H9 (cell line): ENCODE measurements around the gene AASDH. TPM values are rescaled to one million over a fixed set of nuclear protein-coding genes. Genes with fewer than 3 reads are reported as not detected.

Experiments
- DNase-seq: peaks from one replicate; pipeline ENCODE4 v3.0.0-alpha.2; 2017
- H2AFZ ChIP-seq: one replicate; pipeline ENCODE4 v1.6.1; 2013; ENCODE audit warnings: mild to moderate bottlenecking, low read length, control low read depth, moderate library complexity
- H2AK5ac ChIP-seq: 2 replicates; pipeline ENCODE4 v1.6.1; 2013; ENCODE audit warnings: low read length, control low read depth, mixed read lengths; ENCODE audit not compliant: insufficient read length
- H2BK120ac ChIP-seq: one replicate; pipeline ENCODE4 v1.6.1; 2013; ENCODE audit warnings: low read depth, mild to moderate bottlenecking, low read length, control low read depth, inconsistent platforms; ENCODE audit not compliant: poor library complexity, severe bottlenecking
- H2BK12ac ChIP-seq: 2 replicates; pipeline ENCODE4 v1.6.1; 2013; ENCODE audit warnings: low read length, control low read depth, mixed read lengths, low read depth; ENCODE audit not compliant: insufficient read length
- H2BK15ac ChIP-seq: 2 replicates; pipeline ENCODE4 v1.6.1; 2013; ENCODE audit warnings: low read depth, low read length, control low read depth
- H2BK20ac ChIP-seq: one replicate; pipeline ENCODE4 v1.6.1; 2013; ENCODE audit warnings: low read depth, mild to moderate bottlenecking, low read length, control low read depth, inconsistent platforms; ENCODE audit not compliant: poor library complexity, severe bottlenecking
- H2BK5ac ChIP-seq: 2 replicates; pipeline ENCODE4 v1.6.1; 2013; ENCODE audit warnings: low read length, control low read depth, mixed read lengths; ENCODE audit not compliant: insufficient read length
- H3K14ac ChIP-seq: 2 replicates; pipeline ENCODE4 v1.6.1; 2013; ENCODE audit warnings: low read length, control low read depth; ENCODE audit not compliant: insufficient read depth
- H3K18ac ChIP-seq: 2 replicates; pipeline ENCODE4 v1.6.1; 2013; ENCODE audit warnings: low read depth, mild to moderate bottlenecking, mixed read lengths, low read length, control low read depth; ENCODE audit not compliant: insufficient read length
- H3K23ac ChIP-seq: 2 replicates; pipeline ENCODE4 v1.6.1; 2013; ENCODE audit warnings: low read length, control low read depth, mixed read lengths, low read depth; ENCODE audit not compliant: insufficient read length
- H3K23me2 ChIP-seq: 2 replicates; pipeline ENCODE4 v1.6.1; 2013; ENCODE audit warnings: low read depth, mild to moderate bottlenecking, mixed read lengths, low read length, control low read depth; ENCODE audit not compliant: insufficient read length, poor library complexity, severe bottlenecking
- H3K27ac ChIP-seq: 2 replicates; pipeline ENCODE4 v1.5.1; 2013; ENCODE audit warnings: low read length, control low read depth, mixed read lengths, low read depth; ENCODE audit not compliant: insufficient read length
- H3K27me3 ChIP-seq: 2 replicates; pipeline ENCODE4 v1.6.1; 2013; ENCODE audit warnings: low read length, control low read depth, inconsistent platforms; ENCODE audit not compliant: insufficient read depth
- H3K4ac ChIP-seq: 2 replicates; pipeline ENCODE4 v1.6.1; 2013; ENCODE audit warnings: low read depth, mild to moderate bottlenecking, control low read depth, inconsistent platforms, low read length, moderate library complexity
- H3K4me1 ChIP-seq: 2 replicates; pipeline ENCODE4 v1.6.1; 2013; ENCODE audit warnings: low read length, control low read depth, inconsistent platforms; ENCODE audit not compliant: insufficient read depth
- H3K4me2 ChIP-seq: 2 replicates; pipeline ENCODE4 v1.6.1; 2013; ENCODE audit warnings: low read length, control low read depth, mixed read lengths; ENCODE audit not compliant: insufficient read length, insufficient read depth
- H3K56ac ChIP-seq: 2 replicates; pipeline ENCODE4 v1.6.1; 2013; ENCODE audit warnings: low read depth, mild to moderate bottlenecking, mixed read lengths, low read length, control low read depth; ENCODE audit not compliant: insufficient read length
- H3K79me1 ChIP-seq: 2 replicates; pipeline ENCODE4 v1.6.1; 2013; ENCODE audit warnings: low read depth, mild to moderate bottlenecking, moderate library complexity, low read length, control low read depth, inconsistent platforms; ENCODE audit not compliant: insufficient read depth, poor library complexity, severe bottlenecking
- H3K79me2 ChIP-seq: 2 replicates; pipeline ENCODE4 v1.6.1; 2013; ENCODE audit warnings: low read length, control low read depth, inconsistent platforms; ENCODE audit not compliant: insufficient read depth
- H3K9ac ChIP-seq: 2 replicates; pipeline ENCODE4 v1.6.1; 2013; ENCODE audit warnings: low read length, control low read depth, mixed read lengths; ENCODE audit not compliant: insufficient read length; ENCODE audit errors: extremely low read depth
- H3K9me3 ChIP-seq: one replicate; pipeline ENCODE4 v1.6.1; 2013; ENCODE audit warnings: low read depth, low read length, inconsistent platforms; ENCODE audit not compliant: control insufficient read depth
- H3T11ph ChIP-seq: one replicate; pipeline ENCODE4 v1.6.1; 2013; ENCODE audit warnings: mild to moderate bottlenecking, low read length, control low read depth, inconsistent platforms
- H4K20me1 ChIP-seq: one replicate; pipeline ENCODE4 v1.6.1; 2013; ENCODE audit not compliant: control insufficient read depth, insufficient read length, insufficient read depth
- H4K5ac ChIP-seq: 2 replicates; pipeline ENCODE4 v1.6.1; 2013; ENCODE audit warnings: low read depth, mild to moderate bottlenecking, mixed read lengths, low read length, control low read depth; ENCODE audit not compliant: insufficient read length
- H4K8ac ChIP-seq: replicated peaks from 2 replicates; pipeline ENCODE4 v1.6.1; 2013; ENCODE audit warnings: low read length, control low read depth, mixed read lengths, low read depth; ENCODE audit not compliant: insufficient read length
- H4K91ac ChIP-seq: 2 replicates; pipeline ENCODE4 v1.6.1; 2013; ENCODE audit warnings: low read depth, mild to moderate bottlenecking, moderate library complexity, mixed read lengths, low read length, control low read depth; ENCODE audit not compliant: insufficient read length
- H3K27ac Mint-ChIP-seq, 3 experiments: 2 replicates in 2 of 3; 3 replicates in 1 of 3; pipeline ENCODE4 v1.8.0; 2020 to 2021; ENCODE audit warnings: mixed read lengths in 3 of 3, mild to moderate bottlenecking in 1 of 3, moderate library complexity in 1 of 3
- H3K27me3 Mint-ChIP-seq: 2 replicates; pipeline ENCODE4 v1.8.0; 2021; ENCODE audit warnings: low read depth, mild to moderate bottlenecking, moderate library complexity, mixed read lengths
- H3K36me3 Mint-ChIP-seq, 3 experiments: 2 replicates in 2 of 3; 3 replicates in 1 of 3; pipeline ENCODE4 v1.8.0; 2020 to 2021; ENCODE audit warnings: low read depth in 3 of 3, mixed read lengths in 3 of 3; ENCODE audit not compliant: insufficient read depth in 1 of 3
- H3K4me1 Mint-ChIP-seq, 2 experiments: 2 replicates each; pipeline ENCODE4 v1.8.0; 2020; ENCODE audit warnings: mixed read lengths in 2 of 2
- H3K4me3 Mint-ChIP-seq, 2 experiments: 2 replicates in 1 of 2; 3 replicates in 1 of 2; pipeline ENCODE4 v1.8.0; 2020 to 2021; ENCODE audit warnings: mild to moderate bottlenecking in 2 of 2, mixed read lengths in 2 of 2, moderate library complexity in 1 of 2
- H3K9me3 Mint-ChIP-seq, 2 experiments: 2 replicates in 1 of 2; 3 replicates in 1 of 2; pipeline ENCODE4 v1.8.0; 2020; ENCODE audit warnings: mild to moderate bottlenecking in 2 of 2, mixed read lengths in 2 of 2, moderate library complexity in 1 of 2
- WGBS: extraction: QIAGEN DNeasy Blood & Tissue Kit; methylation state at CpG from one replicate; pipeline ENCODE4 v1.1.7; 2013; ENCODE audit warnings: missing lambda C conversion rate, low lambda C conversion rate, mixed read lengths; ENCODE audit not compliant: insufficient read length; ENCODE audit errors: extremely low coverage; 5-methylcytosine and 5-hydroxymethylcytosine counted together
- total RNA-seq: library from RNA; stranded (reverse); gene quantifications from 2 replicates; pipeline ENCODE4 v1.2.1, GENCODE V29; 2021
- TF ChIP-seq, protein P1 (sequence below): fragments of 200-600 bp; sonication (generic); conservative IDR thresholded peaks from 3 replicates; pipeline ENCODE4 v1.8.0; 2021; ENCODE audit warnings: antibody characterized with exemption, mild to moderate bottlenecking

Gene AASDH
- total RNA-seq, 1 experiment from 2014 or later = 12.9 TPM

DNA sequence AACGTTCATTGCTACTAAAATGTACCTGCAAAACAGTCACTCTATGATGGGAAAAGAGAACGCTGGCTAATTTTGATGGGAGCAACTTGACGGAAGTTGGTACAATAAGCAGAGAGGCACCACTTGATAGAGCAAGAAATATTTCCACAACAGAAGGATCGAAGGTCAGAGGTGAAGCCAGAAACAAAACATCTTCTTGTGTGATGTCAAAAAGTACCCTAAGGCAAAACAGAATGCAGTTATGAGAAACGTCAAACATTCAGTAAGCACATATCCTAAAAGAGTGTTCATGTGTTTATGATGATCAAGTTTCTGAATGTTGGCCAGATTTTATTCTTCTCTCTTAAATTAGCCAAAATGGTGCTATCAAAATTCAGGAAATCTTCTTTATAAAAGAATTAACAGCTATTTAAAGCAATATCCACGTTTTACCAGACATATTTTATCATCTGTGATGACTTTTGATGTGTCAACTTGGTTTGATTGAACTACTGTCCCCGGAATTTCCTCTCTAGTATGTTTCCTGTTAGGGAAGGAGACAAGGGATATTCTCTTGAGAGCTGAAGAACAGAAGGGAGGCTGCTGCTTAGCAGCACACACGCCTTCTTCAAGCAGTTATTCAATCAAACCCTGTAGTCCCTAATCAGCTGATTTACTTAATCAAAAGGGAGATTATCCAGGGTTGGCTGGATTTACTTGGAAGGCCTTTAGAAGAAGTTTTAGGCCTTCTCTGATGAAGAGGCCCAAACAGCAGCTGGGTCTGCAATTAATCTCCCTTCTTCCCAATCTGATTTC, 15.7 kb downstream of the AASDH start:
- Histone ChIP-seq H2BK5ac (no peak overlapping the region), H2BK12ac (no peak overlapping the region), H3K4ac (no peak overlapping the region), H3K27me3 (no peaks in the 10 kb centered on the region), H3K79me2 (no peaks in the 10 kb centered on the region), H2BK15ac (no peak overlapping the region), H4K8ac (no peak overlapping the region), H2AFZ (no peak overlapping the region), H3K27ac (no peak overlapping the region), H3K23ac (no peak overlapping the region), H4K20me1 (no peaks in the 10 kb centered on the region), H3K9ac (no peak overlapping the region), H3K9me3 (no peaks in the 10 kb centered on the region), H3K4me2 (no peak overlapping the region), H2BK120ac (no peak overlapping the region), H4K91ac (no peak overlapping the region), H3K14ac (no peak overlapping the region), H3K79me1 (no peaks in the 10 kb centered on the region), H3K56ac (no peak overlapping the region), H3T11ph (no peak overlapping the region), H2AK5ac (no peak overlapping the region), H3K18ac (no peak overlapping the region), H2BK20ac (no peak overlapping the region), H3K23me2 (no peaks in the 10 kb centered on the region), H4K5ac (no peak overlapping the region), H3K4me1 (no peaks in the 10 kb centered on the region)
- no CpG with 5 or more reads among the region's 8 CpGs for WGBS
- peaks cover 3% of the 10 kb centered on the region in 2 experiments; a peak in 4 of 5 replicates for H3K9me3 Mint-ChIP-seq
- H3K4me1 Mint-ChIP-seq = no peaks in the 10 kb centered on the region
- no peak overlapping the region for H3K4me3 Mint-ChIP-seq
- H3K36me3 Mint-ChIP-seq = peaks cover 13 to 34% (median 30%) of the 10 kb centered on the region in 3 experiments
- H3K27ac Mint-ChIP-seq = no peak overlapping the region
- no peaks in the 10 kb centered on the region for H3K27me3 Mint-ChIP-seq
- TF ChIP-seq, protein P1, sequence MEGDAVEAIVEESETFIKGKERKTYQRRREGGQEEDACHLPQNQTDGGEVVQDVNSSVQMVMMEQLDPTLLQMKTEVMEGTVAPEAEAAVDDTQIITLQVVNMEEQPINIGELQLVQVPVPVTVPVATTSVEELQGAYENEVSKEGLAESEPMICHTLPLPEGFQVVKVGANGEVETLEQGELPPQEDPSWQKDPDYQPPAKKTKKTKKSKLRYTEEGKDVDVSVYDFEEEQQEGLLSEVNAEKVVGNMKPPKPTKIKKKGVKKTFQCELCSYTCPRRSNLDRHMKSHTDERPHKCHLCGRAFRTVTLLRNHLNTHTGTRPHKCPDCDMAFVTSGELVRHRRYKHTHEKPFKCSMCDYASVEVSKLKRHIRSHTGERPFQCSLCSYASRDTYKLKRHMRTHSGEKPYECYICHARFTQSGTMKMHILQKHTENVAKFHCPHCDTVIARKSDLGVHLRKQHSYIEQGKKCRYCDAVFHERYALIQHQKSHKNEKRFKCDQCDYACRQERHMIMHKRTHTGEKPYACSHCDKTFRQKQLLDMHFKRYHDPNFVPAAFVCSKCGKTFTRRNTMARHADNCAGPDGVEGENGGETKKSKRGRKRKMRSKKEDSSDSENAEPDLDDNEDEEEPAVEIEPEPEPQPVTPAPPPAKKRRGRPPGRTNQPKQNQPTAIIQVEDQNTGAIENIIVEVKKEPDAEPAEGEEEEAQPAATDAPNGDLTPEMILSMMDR = no peak
- no peak for DNase-seq
